DOHH2 (cell line): Measurements from ENCODE around the gene ADGRL2.

Experiments
- H3F3A ChIP-seq: fragments of 200-600 bp; sonication (generic), shearing (Covaris generic); 2 replicates; pipeline ENCODE4 v1.6.0; 2016; ENCODE audit warnings: antibody characterized with exemption, mild to moderate bottlenecking; ENCODE audit not compliant: control insufficient read depth, insufficient read depth
- H3K27ac ChIP-seq: fragments of 200-600 bp; sonication (generic); 2 replicates; pipeline ENCODE4 v1.5.1; 2014; ENCODE audit warnings: low read depth, mild to moderate bottlenecking, low read length, moderate library complexity
- H3K27me3 ChIP-seq: fragments of 200-600 bp; sonication (generic); 2 replicates; pipeline ENCODE4 v1.6.1; 2014; ENCODE audit warnings: mild to moderate bottlenecking, low read length, mixed read lengths; ENCODE audit not compliant: control insufficient read depth
- H3K36me3 ChIP-seq: fragments of 200-600 bp; sonication (generic); 2 replicates; pipeline ENCODE4 v1.6.1; 2014; ENCODE audit warnings: mild to moderate bottlenecking, low read length, moderate library complexity, mixed read lengths; ENCODE audit not compliant: control insufficient read depth
- H3K4me1 ChIP-seq: fragments of 200-600 bp; sonication (generic); 2 replicates; pipeline ENCODE4 v1.6.1; 2014; ENCODE audit warnings: mild to moderate bottlenecking, low read length, mixed read lengths; ENCODE audit not compliant: control insufficient read depth
- H3K4me2 ChIP-seq: fragments of 200-600 bp; sonication (generic); 2 replicates; pipeline ENCODE4 v1.6.0; 2014; ENCODE audit warnings: mild to moderate bottlenecking, low read length, moderate library complexity
- H3K4me3 ChIP-seq: fragments of 200-600 bp; sonication (generic); 2 replicates; pipeline ENCODE4 v1.5.1; 2014; ENCODE audit warnings: mild to moderate bottlenecking, low read length, mixed read lengths
- H3K79me2 ChIP-seq: fragments of 200-600 bp; sonication (generic); 2 replicates; pipeline ENCODE4 v1.6.1; 2014; ENCODE audit warnings: mild to moderate bottlenecking, low read length, mixed read lengths; ENCODE audit not compliant: control insufficient read depth
- H3K9me2 ChIP-seq: fragments of 200-600 bp; sonication (generic); replicated peaks from 2 replicates; pipeline ENCODE4 v1.6.1; 2014; ENCODE audit warnings: mild to moderate bottlenecking, low read length, mixed read lengths; ENCODE audit not compliant: control insufficient read depth
- H3K9me3 ChIP-seq: fragments of 200-600 bp; sonication (generic); 2 replicates; pipeline ENCODE4 v1.6.1; 2014; ENCODE audit warnings: antibody characterized with exemption, low read length, mixed read lengths; ENCODE audit not compliant: control insufficient read depth, insufficient read depth
- H4K20me1 ChIP-seq: fragments of 200-600 bp; sonication (generic); 2 replicates; pipeline ENCODE4 v1.6.0; 2014; ENCODE audit warnings: low read depth, mild to moderate bottlenecking, antibody characterized with exemption, low read length, moderate library complexity; ENCODE audit not compliant: control insufficient read depth, insufficient read depth
- EZH2phosphoT487 ChIP-seq: fragments of 200-600 bp; sonication (generic); IDR thresholded peaks from 2 replicates; pipeline ENCODE4 v1.6.1; 2017; ENCODE audit warnings: borderline replicate concordance, mild to moderate bottlenecking, antibody characterized with exemption, low read length, moderate library complexity, mixed read lengths
- TF ChIP-seq, protein P1 (sequence below): fragments of 200-600 bp; sonication (generic); IDR thresholded peaks from one replicate; pipeline ENCODE4 v1.5.1; 2014; ENCODE audit warnings: antibody characterized with exemption, mild to moderate bottlenecking, low read depth, low read length; ENCODE audit not compliant: poor library complexity, severe bottlenecking

ADGRL2 gene

DNA sequence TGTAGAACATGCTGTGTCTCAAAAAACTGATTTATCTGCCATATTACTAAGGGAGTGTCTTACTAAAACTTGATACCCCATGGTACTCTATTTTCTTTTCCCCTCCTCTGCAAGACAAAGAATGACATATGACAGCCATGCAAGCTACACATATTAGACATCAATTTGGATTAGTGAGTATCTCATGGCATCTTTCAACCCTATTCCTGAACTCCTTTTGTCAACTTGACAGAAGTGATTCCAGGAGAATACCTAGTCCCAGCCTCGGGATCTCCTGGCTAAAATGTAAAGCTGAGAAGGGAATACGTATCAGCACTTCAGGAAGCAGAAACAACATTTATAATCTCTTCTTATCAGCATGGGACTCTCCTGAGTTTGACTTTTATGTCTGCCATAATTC is 43.7 kb downstream of the ADGRL2 start:
- Histone ChIP-seq H3F3A (no peaks in the 10 kb centered on the region), H3K27me3 (no peaks in the 10 kb centered on the region), H3K4me1 (no peaks in the 10 kb centered on the region), H3K9me2 (no peaks in the 10 kb centered on the region), H4K20me1 (no peaks in the 10 kb centered on the region), H3K9me3 (no peaks in the 10 kb centered on the region), H3K4me2 (no peak overlapping the region), H3K4me3 (no peak overlapping the region), H3K79me2 (no peaks in the 10 kb centered on the region), H3K27ac (no peak overlapping the region), H3K36me3 (no peaks in the 10 kb centered on the region)
- TF ChIP-seq EZH2phosphoT487: no peak
- TF ChIP-seq, protein P1, sequence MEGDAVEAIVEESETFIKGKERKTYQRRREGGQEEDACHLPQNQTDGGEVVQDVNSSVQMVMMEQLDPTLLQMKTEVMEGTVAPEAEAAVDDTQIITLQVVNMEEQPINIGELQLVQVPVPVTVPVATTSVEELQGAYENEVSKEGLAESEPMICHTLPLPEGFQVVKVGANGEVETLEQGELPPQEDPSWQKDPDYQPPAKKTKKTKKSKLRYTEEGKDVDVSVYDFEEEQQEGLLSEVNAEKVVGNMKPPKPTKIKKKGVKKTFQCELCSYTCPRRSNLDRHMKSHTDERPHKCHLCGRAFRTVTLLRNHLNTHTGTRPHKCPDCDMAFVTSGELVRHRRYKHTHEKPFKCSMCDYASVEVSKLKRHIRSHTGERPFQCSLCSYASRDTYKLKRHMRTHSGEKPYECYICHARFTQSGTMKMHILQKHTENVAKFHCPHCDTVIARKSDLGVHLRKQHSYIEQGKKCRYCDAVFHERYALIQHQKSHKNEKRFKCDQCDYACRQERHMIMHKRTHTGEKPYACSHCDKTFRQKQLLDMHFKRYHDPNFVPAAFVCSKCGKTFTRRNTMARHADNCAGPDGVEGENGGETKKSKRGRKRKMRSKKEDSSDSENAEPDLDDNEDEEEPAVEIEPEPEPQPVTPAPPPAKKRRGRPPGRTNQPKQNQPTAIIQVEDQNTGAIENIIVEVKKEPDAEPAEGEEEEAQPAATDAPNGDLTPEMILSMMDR: no peak

DNA sequence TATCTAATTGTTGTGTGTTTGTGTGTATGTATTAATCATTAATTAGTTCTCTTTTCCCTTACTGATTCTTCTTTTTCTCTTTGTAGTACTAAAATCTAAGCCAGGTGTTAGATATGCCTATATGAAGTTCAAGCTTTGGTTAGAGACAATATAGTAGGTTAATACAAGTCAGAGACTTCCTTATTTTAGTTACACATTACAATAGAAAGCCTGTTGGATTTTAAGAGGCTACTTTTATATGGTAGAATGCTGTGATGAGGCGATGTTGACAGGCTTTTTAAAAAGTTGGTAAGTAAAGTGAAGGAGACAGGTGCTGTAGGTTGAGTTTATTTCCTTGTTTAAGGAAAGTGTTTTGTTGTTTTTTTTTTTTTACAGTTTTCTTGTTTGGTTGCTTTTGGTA is 45.9 kb downstream of the ADGRL2 start:
- H3K9me3 ChIP-seq: no peaks in the 10 kb centered on the region
- H3K4me1 ChIP-seq: no peaks in the 10 kb centered on the region
- no peak overlapping the region for H3K27ac ChIP-seq
- no peak overlapping the region for H3K4me3 ChIP-seq
- H4K20me1 ChIP-seq: no peaks in the 10 kb centered on the region
- H3F3A ChIP-seq: no peaks in the 10 kb centered on the region
- no peaks in the 10 kb centered on the region for H3K9me2 ChIP-seq
- no peak overlapping the region for H3K4me2 ChIP-seq
- no peak for TF ChIP-seq EZH2phosphoT487
- TF ChIP-seq, protein P1: no peak
- no peaks in the 10 kb centered on the region for H3K36me3 ChIP-seq
- H3K27me3 ChIP-seq: no peaks in the 10 kb centered on the region
- H3K79me2 ChIP-seq: no peaks in the 10 kb centered on the region

DNA sequence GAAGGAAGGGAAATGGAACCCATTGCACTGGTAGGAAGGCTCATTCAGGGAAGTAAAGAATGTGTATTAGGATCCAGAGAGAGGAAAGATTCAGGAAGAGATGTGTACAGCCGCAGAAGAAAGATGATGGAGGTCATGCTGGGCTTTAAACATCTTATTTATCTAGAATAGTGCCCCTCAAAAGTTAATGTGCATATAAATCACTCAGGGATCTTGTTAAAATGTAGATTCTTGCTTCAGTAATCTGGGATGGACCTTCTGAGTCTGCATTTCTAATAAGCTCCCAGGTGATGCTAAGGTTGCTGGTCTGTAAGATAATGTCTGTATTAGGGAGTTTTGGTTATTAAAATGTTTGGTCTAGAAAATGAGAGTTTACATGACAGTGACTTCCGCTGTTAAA is 46.3 kb downstream of the ADGRL2 start:
- H3F3A ChIP-seq: no peaks in the 10 kb centered on the region
- H3K9me3 ChIP-seq: no peaks in the 10 kb centered on the region
- H3K4me3 ChIP-seq: no peak overlapping the region
- no peaks in the 10 kb centered on the region for H3K36me3 ChIP-seq
- no peaks in the 10 kb centered on the region for H3K9me2 ChIP-seq
- no peaks in the 10 kb centered on the region for H3K27me3 ChIP-seq
- no peaks in the 10 kb centered on the region for H3K79me2 ChIP-seq
- no peaks in the 10 kb centered on the region for H4K20me1 ChIP-seq
- no peak overlapping the region for H3K4me2 ChIP-seq
- no peak overlapping the region for H3K27ac ChIP-seq
- TF ChIP-seq, protein P1: no peak
- TF ChIP-seq EZH2phosphoT487: no peak
- H3K4me1 ChIP-seq: no peaks in the 10 kb centered on the region
